LNCAP (cell line): Measurements from ENCODE around the gene TUBGCP2.

ENCODE experiments used
- CTCF ChIP-seq: fragments of 450-650 bp; IDR thresholded peaks from 2 replicates; pipeline ENCODE4 v1.5.1; 2017; ENCODE audit warnings: mild to moderate bottlenecking

TUBGCP2 gene

GRCh38 chr10:133245439-133246235 is 63.0 kb downstream of the TUBGCP2 start:
- TF ChIP-seq CTCF: no peak

GRCh38 chr10:133243593-133243992 is 65.1 kb downstream of the TUBGCP2 start:
- no peak for TF ChIP-seq CTCF

- no peak for TF ChIP-seq CTCF
These were observed 65.9 kb downstream of the TUBGCP2 start for GRCh38 chr10:133242611-133243356.

DNA sequence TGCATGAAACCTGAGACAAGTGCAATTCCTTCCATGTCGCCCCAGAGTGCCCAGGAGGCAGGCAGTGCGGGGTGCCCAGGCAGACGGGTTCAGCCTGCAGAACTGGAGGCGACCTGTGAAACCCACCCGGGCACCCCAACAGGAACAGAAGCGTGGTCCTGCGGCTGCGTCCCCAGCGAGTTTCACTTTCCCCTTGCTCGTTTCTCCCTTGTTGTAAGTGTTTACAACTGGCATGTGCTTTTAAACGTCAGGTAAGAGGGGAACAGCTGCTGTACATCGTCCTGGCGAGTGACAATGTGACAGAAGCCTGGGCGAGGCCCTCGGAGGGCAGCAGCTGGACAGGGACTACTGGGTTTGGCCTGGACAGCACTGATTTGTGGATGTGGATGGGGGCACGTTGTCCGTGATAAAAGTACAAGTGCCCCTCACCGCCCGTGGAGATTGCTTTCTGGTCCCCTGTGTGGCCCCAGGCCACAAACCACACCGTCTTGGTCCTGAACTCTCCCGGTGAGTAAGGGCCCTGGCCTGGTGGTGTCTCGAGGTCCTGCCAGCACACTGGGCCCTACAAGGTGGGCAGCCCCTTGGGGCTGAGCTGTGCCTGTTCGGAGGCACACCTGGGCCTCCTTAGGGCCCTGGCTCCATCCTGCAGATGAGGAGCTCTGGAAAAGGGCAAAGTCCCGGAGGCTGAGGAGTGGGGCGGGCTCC is 67.0 kb downstream of the TUBGCP2 start:
- TF ChIP-seq CTCF: no peak

GRCh38 chr10:133239990-133240389 is 68.7 kb downstream of the TUBGCP2 start:
- no peak for TF ChIP-seq CTCF

- no peak for TF ChIP-seq CTCF
These were observed 70.2 kb downstream of the TUBGCP2 start for GRCh38 chr10:133238466-133238804.

DNA sequence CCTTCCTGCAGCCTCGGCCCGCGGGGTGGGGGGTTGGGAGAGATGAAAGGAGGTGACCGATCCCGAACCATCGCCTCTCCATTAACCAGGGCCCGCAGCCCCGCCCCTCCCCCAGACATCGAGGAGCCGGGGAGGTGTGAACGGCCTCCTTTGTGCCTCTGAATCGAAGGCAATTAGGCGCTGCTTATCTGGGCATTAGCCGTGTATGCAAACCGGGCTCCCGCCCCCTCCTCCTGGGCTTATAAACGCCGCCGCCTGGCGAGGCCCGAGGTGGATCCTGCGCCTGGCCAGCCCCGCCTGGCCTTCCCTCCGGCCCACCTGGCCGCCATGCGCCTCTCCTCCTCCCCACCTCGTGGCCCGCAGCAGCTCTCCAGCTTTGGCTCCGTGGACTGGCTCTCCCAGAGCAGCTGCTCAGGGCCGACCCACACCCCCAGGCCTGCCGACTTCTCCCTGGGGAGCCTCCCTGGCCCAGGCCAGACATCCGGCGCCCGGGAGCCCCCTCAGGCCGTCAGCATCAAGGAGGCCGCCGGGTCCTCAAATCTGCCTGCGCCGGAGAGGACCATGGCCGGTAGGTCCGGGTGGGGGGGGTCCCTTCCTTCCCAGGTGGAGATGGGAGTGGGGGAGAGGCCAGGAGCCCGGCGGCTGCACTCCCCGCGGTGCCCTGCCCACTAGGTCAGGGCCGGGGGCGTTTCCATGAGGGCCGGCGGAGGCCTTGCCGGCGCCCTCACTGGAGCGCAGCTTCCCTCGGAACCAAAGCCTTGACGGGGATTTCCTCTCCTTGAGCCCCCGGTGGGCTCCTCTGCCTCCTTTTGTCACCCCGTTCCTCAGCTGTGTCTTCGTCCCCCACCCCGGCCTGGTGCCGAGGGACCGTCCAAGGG is 70.8 kb downstream of the TUBGCP2 start, which contains the start of gene VENTX:
VENTX (plus strand) TSS at position 268 of the 878 bp plus-strand sequence; CDS start at position 328, 60 bp downstream.
- TF ChIP-seq CTCF: no peak
